Neuron (in vitro differentiated cells): ENCODE results near the gene ETHE1.
A peak's percentile ranks its signal among the peaks of the same experiment; 100 is the strongest.

ENCODE experiments used
- H2AFZ ChIP-seq: one replicate; pipeline ENCODE4 v1.6.1; 2013; ENCODE audit warnings: low read depth, mild to moderate bottlenecking, inconsistent platforms, low read length, moderate library complexity
- H3K27me3 ChIP-seq: one replicate; pipeline ENCODE4 v1.6.1; 2013; ENCODE audit warnings: low read length; ENCODE audit not compliant: insufficient read depth
- H3K36me3 ChIP-seq: one replicate; pipeline ENCODE4 v1.6.1; 2013; ENCODE audit warnings: low read length; ENCODE audit not compliant: insufficient read depth
- H3K4me1 ChIP-seq: one replicate; pipeline ENCODE4 v1.6.1; 2013; ENCODE audit warnings: low read length; ENCODE audit not compliant: insufficient read depth
- H3K4me3 ChIP-seq: 2 replicates; pipeline ENCODE4 v1.5.1; 2013; ENCODE audit warnings: mild to moderate bottlenecking, low read length, moderate library complexity
- H3K9me3 ChIP-seq: one replicate; pipeline ENCODE4 v1.6.1; 2013; ENCODE audit warnings: low read length

The ETHE1 gene

GRCh38 chr19:43503501-43504425 is 23.2 kb downstream of the ETHE1 start:
- H3K36me3 ChIP-seq, result peaks cover 2% of the 10 kb centered on the region
- H3K4me1 ChIP-seq, result peaks cover 12% of the 10 kb centered on the region

DNA sequence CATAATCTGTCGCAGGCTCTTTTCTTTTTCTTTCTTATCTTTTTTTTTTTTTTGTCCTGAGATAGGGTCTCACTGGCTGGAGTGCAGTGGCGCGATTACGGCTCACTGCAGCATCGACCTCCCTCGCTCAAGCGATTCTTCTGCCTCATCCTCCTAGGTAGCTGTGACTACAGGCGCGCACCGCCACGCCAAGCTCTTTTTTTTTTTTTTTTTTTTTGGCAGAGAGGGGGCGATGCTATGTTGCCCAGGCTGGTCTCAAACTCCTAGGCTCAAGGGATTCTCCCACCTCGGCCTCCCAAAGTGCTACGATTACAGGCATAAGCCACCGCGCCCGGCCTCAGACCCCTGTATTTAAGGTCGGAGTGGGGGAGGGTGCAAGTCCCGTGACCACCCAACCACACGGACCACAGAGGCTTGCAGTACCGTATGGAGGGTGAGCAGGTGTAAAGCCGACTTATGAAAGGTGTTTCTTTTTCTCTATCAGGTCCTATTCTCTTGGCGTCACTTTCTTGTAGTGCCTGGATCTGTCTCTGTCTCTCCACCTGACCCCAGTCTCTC is 24.5 kb downstream of the ETHE1 start:
- H3K36me3 ChIP-seq, result no peaks in the 10 kb centered on the region
- no peak overlapping the region for H3K4me3 ChIP-seq
- H3K27me3 ChIP-seq, result no peaks in the 10 kb centered on the region
- peaks cover 12% of the 10 kb centered on the region for H3K4me1 ChIP-seq
- no peak overlapping the region for H2AFZ ChIP-seq
- no peaks in the 10 kb centered on the region for H3K9me3 ChIP-seq

More at GRCh38 chr19:43503501-43504425, 23.2 kb downstream of the ETHE1 start:
- H3K4me3 ChIP-seq, result peak overlapping the region; percentile 71
- peak overlapping the region; percentile 96 for H2AFZ ChIP-seq
- no peaks in the 10 kb centered on the region for H3K27me3 ChIP-seq
- no peaks in the 10 kb centered on the region for H3K9me3 ChIP-seq

DNA sequence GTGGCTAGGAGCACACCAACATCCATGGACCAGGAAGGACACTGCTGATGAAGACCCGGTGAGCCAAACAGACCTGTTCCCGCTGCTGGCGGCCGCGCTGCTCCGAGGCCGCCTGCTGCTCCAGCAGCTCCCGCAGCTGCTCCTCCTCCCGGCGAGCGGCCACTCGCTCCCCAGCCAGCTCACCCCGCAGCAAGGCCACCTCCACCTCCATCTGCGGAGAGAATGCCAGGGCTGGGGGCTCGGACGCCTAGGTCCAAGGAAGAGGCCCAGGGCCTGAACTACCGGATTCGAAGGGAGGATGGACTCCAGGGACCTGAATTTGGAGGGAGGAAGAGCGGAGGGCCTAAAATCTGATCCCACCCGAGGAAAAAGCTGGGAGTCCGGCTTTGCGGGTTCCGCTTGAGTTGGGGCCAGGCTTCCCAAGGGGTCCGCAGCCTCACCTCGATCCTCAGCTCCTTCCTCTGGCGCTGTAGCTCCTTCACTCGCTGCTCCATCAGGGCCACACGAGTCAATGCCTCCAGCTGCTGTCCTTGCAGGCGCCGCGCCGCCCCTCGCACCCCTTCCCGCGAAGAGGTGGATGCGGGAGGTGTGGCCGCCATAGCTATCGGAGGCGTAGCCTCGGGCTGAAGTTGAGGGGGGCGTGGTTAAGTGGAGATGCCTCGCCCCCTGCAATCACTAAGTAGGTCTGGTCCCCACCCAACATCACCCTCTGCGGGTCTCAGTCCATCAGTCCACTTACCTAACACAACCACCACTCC is 25.2 kb downstream of the ETHE1 start:
- Histone ChIP-seq H3K9me3 (no peaks in the 10 kb centered on the region), H3K4me3 (no peak overlapping the region), H3K27me3 (no peaks in the 10 kb centered on the region), H3K4me1 (peaks cover 12% of the 10 kb centered on the region), H3K36me3 (peaks cover 2% of the 10 kb centered on the region), H2AFZ (no peak overlapping the region)

DNA sequence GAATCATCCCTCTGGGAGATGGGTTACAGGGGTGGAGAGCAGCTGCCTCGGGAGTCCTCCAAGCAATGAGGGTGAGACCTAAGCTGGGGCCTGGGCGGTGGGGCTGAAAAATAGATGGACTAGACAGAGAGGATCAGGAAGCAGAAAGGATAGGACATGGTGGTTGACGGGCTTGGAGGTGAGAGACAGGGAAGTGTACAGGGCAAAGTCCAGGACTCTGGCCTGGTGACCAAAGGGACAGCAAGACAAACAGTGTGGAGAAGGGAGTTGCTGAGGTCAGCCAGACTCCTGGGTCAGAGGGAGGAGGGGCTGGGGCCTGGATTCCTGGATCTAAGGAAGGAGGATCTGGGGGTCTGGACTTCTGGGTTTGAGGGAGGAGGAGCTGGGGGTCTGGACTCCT is 28.0 kb downstream of the ETHE1 start:
- Histone ChIP-seq H3K4me3 (no peak overlapping the region), H3K36me3 (peaks cover 5% of the 10 kb centered on the region), H3K9me3 (no peaks in the 10 kb centered on the region), H3K27me3 (no peaks in the 10 kb centered on the region), H2AFZ (no peak overlapping the region), H3K4me1 (peaks cover 4% of the 10 kb centered on the region)

GRCh38 chr19:43498233-43498842 is 28.7 kb downstream of the ETHE1 start:
- no peaks in the 10 kb centered on the region for H3K9me3 ChIP-seq
- no peaks in the 10 kb centered on the region for H3K27me3 ChIP-seq
- H3K36me3 ChIP-seq, result peaks cover 5% of the 10 kb centered on the region
- no peak overlapping the region for H2AFZ ChIP-seq
- no peak overlapping the region for H3K4me3 ChIP-seq
- H3K4me1 ChIP-seq, result peaks cover 2% of the 10 kb centered on the region

DNA sequence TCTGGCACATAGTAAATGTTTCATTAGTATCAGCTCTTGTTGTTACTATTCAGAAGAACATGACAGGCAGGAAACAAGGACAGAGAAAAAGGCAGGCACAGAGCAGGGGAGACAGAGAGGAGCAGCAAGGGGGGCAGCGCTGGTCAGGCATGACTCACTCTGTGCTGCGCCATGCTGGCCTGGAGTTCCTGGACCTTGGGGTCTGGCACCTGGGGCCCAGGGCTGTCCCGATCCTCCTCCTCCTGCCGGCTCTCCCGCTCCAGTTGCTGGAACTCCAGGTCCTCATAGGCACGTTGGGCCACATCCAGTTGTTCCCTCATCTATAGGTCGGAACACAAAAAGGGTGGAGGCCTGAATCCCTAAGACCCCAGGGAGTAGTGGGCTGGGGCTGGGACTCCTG is 30.0 kb downstream of the ETHE1 start:
- Histone ChIP-seq H3K9me3 (no peaks in the 10 kb centered on the region), H3K4me1 (no peaks in the 10 kb centered on the region), H3K4me3 (no peak overlapping the region), H3K36me3 (peaks cover 5% of the 10 kb centered on the region), H3K27me3 (no peaks in the 10 kb centered on the region), H2AFZ (no peak overlapping the region)

DNA sequence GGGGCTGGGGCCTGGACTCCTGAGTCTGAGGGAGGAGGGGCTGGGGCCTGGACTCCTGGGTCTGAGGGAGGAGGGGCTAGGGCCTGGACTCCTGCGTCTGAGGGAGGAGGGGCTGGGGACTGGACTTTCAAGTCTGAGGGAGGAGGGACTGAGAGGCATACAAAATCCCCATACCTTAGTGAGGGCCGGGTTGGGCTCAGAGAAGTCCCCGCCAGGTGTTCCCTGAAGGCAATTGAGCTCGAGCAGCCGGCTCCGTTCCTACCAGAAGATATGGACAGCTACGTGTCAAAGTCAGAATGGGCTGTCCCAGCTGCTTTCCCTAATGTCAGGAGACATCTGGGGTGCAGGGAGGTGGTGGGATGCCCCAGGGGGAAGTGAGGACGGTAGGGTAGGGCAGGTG is 31.9 kb downstream of the ETHE1 start:
- no peaks in the 10 kb centered on the region for H3K9me3 ChIP-seq
- no peaks in the 10 kb centered on the region for H3K27me3 ChIP-seq
- no peak overlapping the region for H2AFZ ChIP-seq
- peaks cover 5% of the 10 kb centered on the region for H3K36me3 ChIP-seq
- H3K4me3 ChIP-seq, result no peak overlapping the region
- no peaks in the 10 kb centered on the region for H3K4me1 ChIP-seq

- Histone ChIP-seq H3K4me1 (no peaks in the 10 kb centered on the region), H3K36me3 (peaks cover 3% of the 10 kb centered on the region), H2AFZ (no peak overlapping the region), H3K4me3 (no peak overlapping the region), H3K27me3 (no peaks in the 10 kb centered on the region), H3K9me3 (no peaks in the 10 kb centered on the region)
Observed at GRCh38 chr19:43490759-43491158, 36.2 kb downstream of the ETHE1 start.

DNA sequence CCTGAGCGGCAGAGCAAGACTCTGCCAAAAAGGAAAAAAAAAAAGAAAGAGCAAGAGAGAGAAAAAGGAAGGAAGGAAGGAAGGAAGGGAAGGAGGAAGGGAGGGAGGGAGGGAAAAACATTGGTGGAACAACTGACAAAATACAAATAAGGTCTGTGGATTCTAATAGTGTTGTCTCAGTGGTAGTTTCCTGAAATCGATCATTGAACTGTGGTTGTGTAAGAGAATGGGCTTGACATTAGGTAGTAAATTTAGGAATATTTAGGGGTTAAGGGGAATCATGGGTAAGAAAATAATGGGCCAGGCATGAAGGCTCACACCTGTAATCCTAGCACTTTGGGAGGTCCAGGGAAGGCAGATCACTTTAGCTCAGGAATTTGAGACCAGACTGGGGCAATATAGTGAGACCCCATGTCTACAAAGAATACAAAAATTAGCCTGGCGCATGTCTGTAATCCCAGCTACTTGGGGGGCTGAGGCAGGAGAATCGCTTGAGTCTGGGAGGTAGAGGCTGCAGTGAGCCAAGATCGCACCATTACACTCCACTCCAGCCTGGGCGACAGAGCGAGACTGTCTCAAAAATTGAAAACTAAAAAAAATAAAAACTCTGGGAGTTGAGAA is 36.9 kb downstream of the ETHE1 start:
- H3K27me3 ChIP-seq, result no peaks in the 10 kb centered on the region

GRCh38 chr19:43489310-43489709 is 37.7 kb downstream of the ETHE1 start:
- H3K27me3 ChIP-seq, result no peaks in the 10 kb centered on the region
- no peaks in the 10 kb centered on the region for H3K9me3 ChIP-seq
- H3K36me3 ChIP-seq, result no peaks in the 10 kb centered on the region
- no peak overlapping the region for H2AFZ ChIP-seq
- H3K4me1 ChIP-seq, result no peaks in the 10 kb centered on the region
- no peak overlapping the region for H3K4me3 ChIP-seq

More for the DNA sequence above, 36.9 kb downstream of the ETHE1 start:
- Histone ChIP-seq H3K4me3 (no peak overlapping the region), H2AFZ (no peak overlapping the region), H3K36me3 (peaks cover under 1% of the 10 kb centered on the region), H3K9me3 (no peaks in the 10 kb centered on the region), H3K4me1 (no peaks in the 10 kb centered on the region)

DNA sequence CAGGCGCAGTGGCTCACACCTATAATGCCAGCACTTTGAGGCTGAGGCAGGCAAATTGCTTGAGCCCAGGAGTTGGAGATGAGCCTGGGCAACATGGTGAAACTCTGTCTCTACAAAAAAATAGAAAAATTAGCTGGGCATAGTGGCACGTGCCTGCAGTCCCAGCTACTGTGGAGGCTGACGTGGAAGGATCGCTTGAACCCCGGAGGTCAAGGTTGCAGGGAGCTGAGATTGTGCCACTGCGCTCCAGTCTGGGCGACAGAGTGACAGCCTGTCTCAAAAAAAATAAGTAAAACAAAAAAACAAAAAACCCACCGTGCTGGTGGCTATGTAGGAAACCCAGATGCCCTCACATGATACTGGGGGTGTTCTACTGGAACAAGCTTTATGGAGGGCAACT is 38.8 kb downstream of the ETHE1 start:
- H3K4me3 ChIP-seq, result no peak overlapping the region
- H2AFZ ChIP-seq, result no peak overlapping the region
- no peaks in the 10 kb centered on the region for H3K9me3 ChIP-seq
- no peaks in the 10 kb centered on the region for H3K36me3 ChIP-seq
- H3K4me1 ChIP-seq, result no peaks in the 10 kb centered on the region
- no peaks in the 10 kb centered on the region for H3K27me3 ChIP-seq

DNA sequence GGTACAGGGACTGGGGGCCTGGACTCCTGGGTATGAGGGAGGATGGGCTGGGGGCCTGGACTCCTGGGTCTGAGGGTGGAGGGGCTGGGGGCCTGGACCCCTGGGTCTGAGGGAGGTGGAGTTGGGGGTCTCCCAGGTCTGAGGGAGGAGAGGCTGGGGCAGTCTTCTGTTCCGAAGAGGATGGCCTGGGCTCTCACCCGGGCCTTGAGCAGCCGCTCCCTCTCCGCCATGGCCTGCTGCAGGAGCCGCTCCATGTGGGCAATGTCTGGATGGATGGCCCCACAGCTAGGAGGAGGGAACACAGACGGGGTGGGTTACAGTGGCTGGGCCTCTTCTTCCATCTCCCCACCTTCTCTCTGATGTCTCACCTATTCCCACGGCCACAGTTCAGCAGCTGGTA is 40.6 kb downstream of the ETHE1 start:
- no peak overlapping the region for H3K4me3 ChIP-seq
- no peaks in the 10 kb centered on the region for H3K4me1 ChIP-seq
- no peaks in the 10 kb centered on the region for H3K36me3 ChIP-seq
- H3K27me3 ChIP-seq, result no peaks in the 10 kb centered on the region
- H2AFZ ChIP-seq, result no peak overlapping the region
- H3K9me3 ChIP-seq, result no peaks in the 10 kb centered on the region
